Activated CD8-positive, alpha-beta memory T cell treated with anti-CD3 and anti-CD28 coated beads, Interleukin-2, amount 50 U/mL, for 48 hours (primary cell): Measurements from ENCODE around the gene WFS1.

Source experiments
- DNase-seq: peaks from one replicate; pipeline ENCODE4 v3.0.0-alpha.2; 2020

Gene WFS1

GRCh38 chr4:6342530-6343293 is 73.1 kb downstream of the WFS1 start:
- no peak for DNase-seq

GRCh38 chr4:6343939-6344408 is 74.3 kb downstream of the WFS1 start:
- DNase-seq, result no peak

- DNase-seq, result no peak
These were observed 75.6 kb downstream of the WFS1 start for GRCh38 chr4:6345096-6345830.

GRCh38 chr4:6345866-6346265 is 76.2 kb downstream of the WFS1 start:
- DNase-seq, result no peak

- DNase-seq, result no peak
These were observed 76.9 kb downstream of the WFS1 start for GRCh38 chr4:6346373-6347110.

- no peak for DNase-seq
These were observed 77.9 kb downstream of the WFS1 start for GRCh38 chr4:6347511-6348045.

- no peak for DNase-seq
These were observed 78.8 kb downstream of the WFS1 start for GRCh38 chr4:6348408-6348807.

- DNase-seq, result no peak
These were observed 80.4 kb downstream of the WFS1 start for GRCh38 chr4:6349896-6350603.

GRCh38 chr4:6350646-6351045 is 81.0 kb downstream of the WFS1 start:
- no peak for DNase-seq

- no peak for DNase-seq
These were observed 81.8 kb downstream of the WFS1 start for GRCh38 chr4:6351246-6352000.

- no peak for DNase-seq
These were observed 82.5 kb downstream of the WFS1 start for GRCh38 chr4:6352031-6352692.
